GM12875 (cell line): ENCODE results near the gene USP12.
"Not testable (repeated sequence)": the region's sequence is repeated elsewhere in the genome, so short reads cannot be mapped to it uniquely, and the experiment has no call there.

ENCODE experiments used
- H3K4me3 ChIP-seq: one replicate; pipeline ENCODE4 v1.5.1; 2011; ENCODE audit warnings: low read depth, low read length, control low read depth
- CTCF ChIP-seq: IDR thresholded peaks from 2 replicates; pipeline ENCODE4 v1.5.1; 2011; ENCODE audit warnings: low read depth, mild to moderate bottlenecking, control low read depth, inconsistent platforms, low read length, moderate library complexity, borderline replicate concordance; ENCODE audit not compliant: insufficient read depth

Gene USP12

DNA sequence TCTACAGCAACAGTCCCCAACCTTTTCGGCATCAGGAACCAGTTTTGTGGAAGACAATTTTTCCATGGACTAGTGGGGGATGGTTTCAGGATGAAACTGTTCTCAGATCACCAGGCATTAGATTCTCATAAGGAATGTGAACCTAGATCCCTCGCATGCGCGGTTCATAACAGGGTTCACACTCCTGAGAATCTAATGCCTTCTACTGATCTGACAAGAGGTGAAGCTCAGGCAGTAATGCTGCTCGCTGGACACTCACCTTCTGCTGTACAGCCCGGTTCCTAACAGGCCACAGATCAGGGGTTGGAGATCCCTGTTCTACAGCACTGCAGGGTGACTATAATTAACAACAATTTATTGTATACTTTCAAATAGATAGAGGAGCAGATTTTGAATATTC, 21.9 kb downstream of the USP12 start:
- H3K4me3 ChIP-seq, result no peak overlapping the region
- TF ChIP-seq CTCF, result no peak

DNA sequence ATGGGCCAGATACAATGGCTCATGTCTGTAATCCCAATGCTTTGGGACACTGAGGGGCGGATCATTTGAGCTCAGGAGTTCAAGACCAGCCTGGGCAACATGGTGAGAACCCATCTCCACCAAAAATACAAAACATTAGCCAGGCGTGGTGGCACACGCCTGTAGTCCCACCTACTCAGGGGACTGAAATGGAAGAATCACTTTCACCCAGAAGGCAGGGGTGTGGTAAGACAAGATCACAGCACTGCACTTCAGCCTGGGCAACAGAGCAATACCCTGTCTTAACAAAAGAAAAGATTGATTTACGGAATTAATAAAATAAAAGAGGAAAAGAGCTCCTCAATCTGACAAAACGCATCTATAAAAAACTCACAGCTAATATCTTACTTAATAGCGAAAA, 22.7 kb downstream of the USP12 start:
- no peak overlapping the region for H3K4me3 ChIP-seq
- TF ChIP-seq CTCF, result no peak

- H3K4me3 ChIP-seq, result no peak overlapping the region
- no peak for TF ChIP-seq CTCF
Observed at GRCh38 chr13:27147530-27148170, 24.0 kb downstream of the USP12 start.

DNA sequence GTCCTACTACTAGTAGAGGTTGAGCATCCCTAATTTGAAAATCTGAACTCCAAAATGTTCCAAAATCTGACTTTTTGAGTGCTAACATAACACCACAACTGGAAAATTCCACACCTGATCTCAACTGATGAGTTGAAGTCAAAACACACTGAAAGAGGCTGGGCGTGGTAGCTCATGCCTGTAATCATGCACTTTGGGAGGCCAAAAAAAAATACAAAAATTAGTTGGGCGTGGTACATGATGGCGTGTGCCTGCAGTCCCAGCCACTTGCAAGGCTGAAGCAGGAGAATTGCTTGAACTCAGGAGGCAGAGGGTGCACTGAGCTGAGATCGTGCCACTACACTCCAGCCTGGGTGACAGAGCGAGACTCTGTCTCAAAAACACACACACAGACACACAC, 29.9 kb downstream of the USP12 start:
- no peak overlapping the region for H3K4me3 ChIP-seq
- TF ChIP-seq CTCF, result no peak

DNA sequence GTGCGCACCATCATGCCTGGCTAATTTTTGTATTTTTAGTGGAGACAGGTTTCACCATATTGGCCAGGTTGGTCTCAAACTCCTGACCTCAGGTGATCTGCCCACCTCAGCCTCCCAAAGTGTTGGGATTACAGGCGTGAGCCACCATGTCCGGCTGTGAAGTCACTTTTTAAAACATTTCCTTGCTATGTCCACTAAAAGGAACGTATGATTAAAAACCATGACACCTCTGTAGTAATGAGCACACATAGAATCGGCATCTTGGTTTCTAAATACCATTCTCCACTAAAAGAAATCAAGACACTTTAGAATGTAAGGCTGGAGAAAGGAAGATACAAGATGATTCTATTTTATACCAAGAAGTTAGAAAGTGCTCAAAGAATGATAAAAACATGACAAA, 30.5 kb downstream of the USP12 start:
- H3K4me3 ChIP-seq, result not testable (repeated sequence)

DNA sequence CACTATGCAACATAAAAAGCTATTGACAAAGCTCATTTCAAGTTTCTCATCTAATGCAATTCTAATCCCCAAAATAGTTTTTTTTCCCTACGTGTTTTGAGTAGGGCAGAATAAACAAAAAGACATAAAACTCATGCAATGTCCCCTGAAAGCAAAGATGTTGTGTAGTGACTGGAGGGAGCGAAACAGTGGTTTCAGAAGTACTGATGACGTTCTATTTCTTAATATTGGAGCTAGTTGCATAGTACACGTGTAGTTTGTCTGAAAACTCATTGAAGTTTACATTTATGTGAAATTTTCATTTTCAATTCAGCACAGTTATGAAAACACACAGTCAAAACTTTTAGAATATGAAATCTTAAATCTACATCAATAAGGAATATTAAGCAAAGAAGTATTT, 31.6 kb downstream of the USP12 start:
- no peak overlapping the region for H3K4me3 ChIP-seq
- no peak for TF ChIP-seq CTCF

DNA sequence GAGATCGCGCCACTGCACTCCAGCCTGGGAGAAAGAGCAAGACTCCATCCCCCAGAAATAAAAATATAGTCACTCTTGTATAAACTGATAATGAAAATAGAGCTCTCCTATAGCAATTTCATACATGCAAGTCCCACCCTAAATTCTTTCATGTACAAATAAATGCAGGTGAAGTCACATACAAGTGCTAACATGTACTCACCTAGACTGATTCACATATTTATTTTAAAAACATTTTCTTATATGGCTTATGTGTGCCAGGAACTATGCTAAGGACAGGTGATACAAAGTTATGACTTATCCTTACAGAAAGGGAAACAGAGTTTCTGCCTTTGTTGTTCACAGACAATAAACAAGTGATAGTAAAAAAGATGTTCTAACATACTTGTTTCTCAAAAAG, 32.0 kb downstream of the USP12 start:
- TF ChIP-seq CTCF, result no peak
- H3K4me3 ChIP-seq, result no peak overlapping the region
